ENCODE data around the gene RBM15. TPM values are rescaled to one million over a fixed set of nuclear protein-coding genes. Genes with fewer than 3 reads are reported as not detected.
A peak's percentile ranks its signal among the peaks of the same experiment; 100 is the strongest.

RBM15 gene
- total and polyA plus RNA-seq, 5 experiments from 2014 or later, result 6.6 to 44.0 (median 11.0) TPM

GRCh38 chr1:110328274-110328673, 10.9 kb upstream of the RBM15 start:
- DNase-seq, result no peak
- peaks cover 0 to 3% (median 0%) of the 10 kb centered on the region in 3 donors for H3K36me3 Mint-ChIP-seq
- H3K9me3 Mint-ChIP-seq, result no peaks in the 10 kb centered on the region
- no peaks in the 10 kb centered on the region for H3K4me1 Mint-ChIP-seq
- no peak for ATAC-seq
- H3K27ac Mint-ChIP-seq, result no peak overlapping the region
- H3K4me3 Mint-ChIP-seq, result no peak overlapping the region
- POLR2A ChIA-PET, result no interaction called here
- no peaks in the 10 kb centered on the region for H3K27me3 Mint-ChIP-seq

DNA sequence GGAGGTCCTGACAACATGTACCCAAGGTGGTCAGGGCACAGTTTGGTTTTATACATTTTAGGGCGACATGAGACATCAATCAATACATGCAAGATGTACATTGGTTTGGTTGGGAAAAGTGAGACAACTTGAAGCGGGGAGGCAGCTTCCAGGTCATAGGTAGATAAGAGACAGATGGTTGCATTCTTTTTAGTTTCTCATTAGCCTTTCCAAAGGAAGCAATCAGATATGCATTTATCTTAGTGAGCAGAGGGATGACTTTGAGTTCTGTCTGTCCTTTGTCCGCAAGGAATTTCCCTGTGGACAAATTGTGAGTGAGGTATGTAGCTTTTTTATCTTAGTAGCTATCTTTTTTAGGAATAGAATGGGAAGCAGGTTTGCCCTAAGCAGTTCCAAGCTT, 10.5 kb upstream of the RBM15 start:
- POLR2A ChIA-PET, result no interaction called here
- no peaks in the 10 kb centered on the region for H3K27me3 Mint-ChIP-seq
- ATAC-seq (no peak), DNase-seq (no peak)
- H3K4me3 Mint-ChIP-seq, result no peak overlapping the region
- no peak overlapping the region for H3K27ac Mint-ChIP-seq
- peaks cover 0 to 3% (median 0%) of the 10 kb centered on the region in 3 donors for H3K36me3 Mint-ChIP-seq
- no peaks in the 10 kb centered on the region for H3K4me1 Mint-ChIP-seq
- no peaks in the 10 kb centered on the region for H3K9me3 Mint-ChIP-seq

- no peak for DNase-seq
- Mint-ChIP-seq H3K27ac (peak overlapping the region in 2 of 10 donors; percentile 35 to 37), H3K27me3 (no peaks in the 10 kb centered on the region), H3K4me1 (peaks cover 17 to 24% (median 23%) of the 10 kb centered on the region in 4 donors), H3K9me3 (no peaks in the 10 kb centered on the region), H3K36me3 (peaks cover 0 to under 1% (median 0%) of the 10 kb centered on the region in 3 donors), H3K4me3 (no peak overlapping the region)
- ATAC-seq, result no peak
- POLR2A ChIA-PET, result interaction anchor here (1.0 to 6.1 kb wide), 4 partner anchors 16 to 301 kb away, joined by 3 to 136 read pairs (median 4); partner anchors contain the start of genes KCNC4 and STRIP1
Measured at GRCh38 chr1:110335265-110335664, 3.9 kb upstream of the RBM15 start.

DNA sequence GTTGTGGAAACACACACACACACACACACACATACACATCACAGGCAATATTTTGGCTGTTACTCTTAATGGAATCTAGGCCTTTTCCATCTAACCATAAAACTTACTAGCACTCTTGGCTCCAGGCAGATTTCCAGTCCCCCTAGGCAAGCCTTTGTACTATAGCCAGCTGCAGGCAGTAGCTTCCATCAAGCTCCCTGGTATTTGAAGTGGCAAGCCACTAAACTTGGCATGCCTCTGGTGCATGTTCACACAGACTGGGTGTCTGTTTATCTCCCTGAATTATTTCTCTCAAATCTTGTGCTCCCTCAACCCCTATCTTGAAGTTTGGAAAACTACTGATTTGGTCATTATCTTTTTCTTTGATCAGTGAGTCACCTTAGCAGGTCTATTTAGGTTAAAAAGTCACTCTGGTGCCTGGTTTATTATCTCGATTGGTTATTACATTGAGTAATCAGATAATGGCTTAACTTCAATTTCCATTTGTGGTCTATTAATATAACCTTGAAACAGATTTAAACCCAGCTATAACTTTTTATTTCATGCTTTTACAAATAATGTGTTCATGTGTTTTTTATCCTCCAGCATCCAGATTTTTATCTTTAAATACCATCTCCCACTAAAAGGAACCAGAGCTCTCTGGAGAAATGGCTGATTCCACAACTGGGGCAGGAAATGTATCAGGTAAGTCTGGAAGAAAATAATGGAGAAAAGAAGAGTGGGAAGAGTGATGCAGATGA, 2.7 kb upstream of the RBM15 start:
- POLR2A ChIA-PET, result interaction anchor here (1.1 to 6.1 kb wide), 3 partner anchors 17 to 133 kb away, joined by 3 to 136 read pairs (median 4); partner anchors contain the start of gene KCNC4
- no peaks in the 10 kb centered on the region for H3K27me3 Mint-ChIP-seq
- no peaks in the 10 kb centered on the region for H3K9me3 Mint-ChIP-seq
- H3K4me1 Mint-ChIP-seq, result peaks cover 20 to 36% (median 35%) of the 10 kb centered on the region in 4 donors
- H3K27ac Mint-ChIP-seq, result peak overlapping the region in 9 of 10 donors; percentile 34 to 91 (median 83)
- DNase-seq (no peak), ATAC-seq (no peak)
- peak overlapping the region in 7 of 10 donors; percentile 47 to 73 (median 69) for H3K4me3 Mint-ChIP-seq
- peaks cover 0 to 9% (median 7%) of the 10 kb centered on the region in 3 donors for H3K36me3 Mint-ChIP-seq

DNA sequence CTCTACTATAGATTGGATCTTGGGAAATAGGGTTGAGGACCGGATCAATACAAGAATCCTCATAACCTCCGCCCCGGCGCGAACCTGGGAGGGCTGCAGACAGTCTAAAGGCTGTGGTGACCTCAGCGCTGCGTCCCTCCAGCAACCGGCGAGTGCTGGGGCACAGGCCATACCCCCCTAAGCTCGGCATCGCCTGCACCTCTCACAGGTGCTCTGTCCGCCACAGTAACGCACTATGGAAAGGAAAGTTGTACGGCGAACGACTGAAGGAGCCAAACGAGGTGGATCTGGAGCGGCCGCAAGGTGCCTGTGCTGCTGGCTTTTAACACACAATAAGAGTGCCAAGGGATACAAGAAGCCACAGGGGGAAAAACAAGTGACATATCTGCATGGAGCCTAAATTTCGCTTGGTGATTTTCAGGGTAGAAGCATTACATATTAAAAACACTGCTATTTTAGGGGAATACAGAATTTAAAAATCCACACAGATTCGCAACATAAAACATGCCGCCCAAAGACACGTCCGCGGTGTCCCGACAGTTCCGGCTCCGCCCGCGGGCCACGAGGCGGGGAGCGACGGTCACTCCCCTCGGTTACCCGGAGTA, 1.4 kb upstream of the RBM15 start:
- no peaks in the 10 kb centered on the region for H3K27me3 Mint-ChIP-seq
- H3K27ac Mint-ChIP-seq, result peak overlapping the region in 1 of 10 donors; percentile 97
- DNase-seq (peak in 6 of 10 donors; percentile 8 to 71 (median 28)), ATAC-seq (no peak)
- no peaks in the 10 kb centered on the region for H3K9me3 Mint-ChIP-seq
- POLR2A ChIA-PET, result interaction anchor here (0.5 to 6.1 kb wide), 17 partner anchors 11 to 1246 kb away, joined by 3 to 136 read pairs (median 6); partner anchors contain the start of genes KCNC4, LAMTOR5 and STRIP1
- H3K4me1 Mint-ChIP-seq, result peaks cover 22 to 49% (median 47%) of the 10 kb centered on the region in 4 donors
- peaks cover 0 to 20% (median 14%) of the 10 kb centered on the region in 3 donors for H3K36me3 Mint-ChIP-seq
- no peak overlapping the region for H3K4me3 Mint-ChIP-seq

GRCh38 chr1:110338309-110338885, 780 bp upstream of the RBM15 start:
- DNase-seq, result peak in 9 of 10 donors; percentile 88 to 100 (median 95)

GRCh38 chr1:110339407-110340206, 430 bp downstream of the RBM15 start:
- Mint-ChIP-seq H3K4me3 (no peak overlapping the region), H3K27me3 (no peaks in the 10 kb centered on the region)

More at GRCh38 chr1:110338309-110338885, 780 bp upstream of the RBM15 start:
- no peak overlapping the region for H3K4me3 Mint-ChIP-seq
- H3K9me3 Mint-ChIP-seq, result no peaks in the 10 kb centered on the region
- no peaks in the 10 kb centered on the region for H3K27me3 Mint-ChIP-seq
- H3K4me1 Mint-ChIP-seq, result peaks cover 24 to 55% (median 53%) of the 10 kb centered on the region in 4 donors
- POLR2A ChIA-PET, result interaction anchor here (0.6 to 6.1 kb wide), 29 partner anchors 10 to 1247 kb away, joined by 3 to 136 read pairs (median 6); partner anchors contain the start of genes GNAI3, KCNC4, LAMTOR5 and PSMA5
- peak overlapping the region in 1 of 10 donors; percentile 97 for H3K27ac Mint-ChIP-seq
- H3K36me3 Mint-ChIP-seq, result peaks cover 0 to 26% (median 17%) of the 10 kb centered on the region in 3 donors
- peak; percentile 73 to 75 for ATAC-seq

DNA sequence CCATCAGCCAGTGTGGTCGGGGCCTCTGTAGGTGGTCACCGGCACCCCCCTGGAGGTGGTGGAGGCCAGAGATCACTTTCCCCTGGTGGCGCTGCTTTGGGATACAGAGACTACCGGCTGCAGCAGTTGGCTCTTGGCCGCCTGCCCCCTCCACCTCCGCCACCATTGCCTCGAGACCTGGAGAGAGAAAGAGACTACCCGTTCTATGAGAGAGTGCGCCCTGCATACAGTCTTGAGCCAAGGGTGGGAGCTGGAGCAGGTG, 961 bp downstream of the RBM15 start:
- H3K27me3 Mint-ChIP-seq, result no peaks in the 10 kb centered on the region
- peaks cover 25 to 71% (median 66%) of the 10 kb centered on the region in 4 donors for H3K4me1 Mint-ChIP-seq
- POLR2A ChIA-PET, result interaction anchor here (0.7 to 6.1 kb wide), 6 partner anchors 8 to 305 kb away, joined by 3 to 136 read pairs (median 24); partner anchors contain the start of genes KCNC4, LAMTOR5 and STRIP1
- H3K36me3 Mint-ChIP-seq, result peaks cover 0 to 40% (median 22%) of the 10 kb centered on the region in 3 donors
- DNase-seq (no peak), ATAC-seq (no peak)
- no peaks in the 10 kb centered on the region for H3K9me3 Mint-ChIP-seq
- no peak overlapping the region for H3K4me3 Mint-ChIP-seq
- no peak overlapping the region for H3K27ac Mint-ChIP-seq

More at GRCh38 chr1:110339407-110340206, 430 bp downstream of the RBM15 start:
- peaks cover 0 to 38% (median 22%) of the 10 kb centered on the region in 3 donors for H3K36me3 Mint-ChIP-seq
- DNase-seq, result peak in 4 of 10 donors; percentile 29 to 71 (median 46)
- POLR2A ChIA-PET, result interaction anchor here (0.6 to 6.1 kb wide), 24 partner anchors 9 to 1647 kb away, joined by 3 to 136 read pairs (median 4); partner anchors contain the start of genes GNAI3, KCNC4, LAMTOR5 and PSMA5
- H3K27ac Mint-ChIP-seq, result no peak overlapping the region
- ATAC-seq, result no peak
- H3K4me1 Mint-ChIP-seq, result peaks cover 25 to 67% (median 64%) of the 10 kb centered on the region in 4 donors
- H3K9me3 Mint-ChIP-seq, result no peaks in the 10 kb centered on the region

DNA sequence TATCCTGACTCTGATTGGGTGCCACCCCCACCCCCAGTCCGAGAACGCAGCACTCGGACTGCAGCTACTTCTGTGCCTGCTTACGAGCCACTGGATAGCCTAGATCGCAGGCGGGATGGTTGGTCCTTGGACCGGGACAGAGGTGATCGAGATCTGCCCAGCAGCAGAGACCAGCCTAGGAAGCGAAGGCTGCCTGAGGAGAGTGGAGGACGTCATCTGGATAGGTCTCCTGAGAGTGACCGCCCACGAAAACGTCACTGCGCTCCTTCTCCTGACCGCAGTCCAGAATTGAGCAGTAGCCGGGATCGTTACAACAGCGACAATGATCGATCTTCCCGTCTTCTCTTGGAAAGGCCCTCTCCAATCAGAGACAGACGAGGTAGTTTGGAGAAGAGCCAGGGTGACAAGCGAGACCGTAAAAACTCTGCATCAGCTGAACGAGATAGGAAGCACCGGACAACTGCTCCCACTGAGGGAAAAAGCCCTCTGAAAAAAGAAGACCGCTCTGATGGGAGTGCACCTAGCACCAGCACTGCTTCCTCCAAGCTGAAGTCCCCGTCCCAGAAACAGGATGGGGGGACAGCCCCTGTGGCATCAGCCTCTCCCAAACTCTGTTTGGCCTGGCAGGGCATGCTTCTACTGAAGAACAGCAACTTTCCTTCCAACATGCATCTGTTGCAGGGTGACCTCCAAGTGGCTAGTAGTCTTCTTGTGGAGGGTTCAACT, 2.1 kb downstream of the RBM15 start:
- peak overlapping the region in 3 of 10 donors; percentile 50 to 61 (median 61) for H3K4me3 Mint-ChIP-seq
- peak overlapping the region in 5 of 10 donors; percentile 12 to 79 (median 33) for H3K27ac Mint-ChIP-seq
- peaks cover 25 to 77% (median 72%) of the 10 kb centered on the region in 4 donors for H3K4me1 Mint-ChIP-seq
- H3K9me3 Mint-ChIP-seq, result no peaks in the 10 kb centered on the region
- ATAC-seq (no peak), DNase-seq (no peak)
- no peaks in the 10 kb centered on the region for H3K27me3 Mint-ChIP-seq
- POLR2A ChIA-PET, result interaction anchor here (0.8 to 4.0 kb wide), 2 partner anchors 64 to 67 kb away, joined by 3 to 46 read pairs; partner anchors contain the start of gene LAMTOR5
- H3K36me3 Mint-ChIP-seq, result peaks cover 0 to 49% (median 22%) of the 10 kb centered on the region in 3 donors

GRCh38 chr1:110341872-110342331, 2.7 kb downstream of the RBM15 start:
- H3K36me3 Mint-ChIP-seq, result peaks cover 0 to 55% (median 24%) of the 10 kb centered on the region in 3 donors
- peak overlapping the region in 2 of 10 donors; percentile 12 to 33 for H3K27ac Mint-ChIP-seq
- no peaks in the 10 kb centered on the region for H3K9me3 Mint-ChIP-seq
- POLR2A ChIA-PET, result interaction anchor here (0.8 kb wide), 1 partner anchor 64 kb away, joined by 3 read pairs; no protein-coding TSS in a partner anchor
- ATAC-seq (no peak), DNase-seq (no peak)
- no peaks in the 10 kb centered on the region for H3K27me3 Mint-ChIP-seq
- peaks cover 21 to 77% (median 71%) of the 10 kb centered on the region in 4 donors for H3K4me1 Mint-ChIP-seq
- peak overlapping the region in 3 of 10 donors; percentile 50 to 61 (median 61) for H3K4me3 Mint-ChIP-seq

DNA sequence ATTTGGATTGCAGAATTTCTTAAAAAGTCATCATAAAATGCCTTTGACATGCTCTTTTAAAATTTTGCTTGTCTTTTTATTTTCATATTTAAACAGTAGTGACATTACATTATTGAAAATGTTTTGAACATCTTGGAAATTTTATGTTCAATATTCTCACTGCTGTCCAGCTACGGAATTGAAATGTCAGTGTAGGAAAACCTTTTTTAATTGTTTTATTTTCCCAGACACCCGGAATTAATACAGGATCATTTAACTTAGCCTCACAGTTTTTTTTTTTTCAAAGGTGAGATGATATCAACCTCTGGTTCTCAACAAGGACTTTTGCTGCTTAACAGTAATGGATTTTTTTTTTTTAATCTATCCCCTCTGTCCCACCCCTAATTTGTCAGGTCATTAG, 4.1 kb downstream of the RBM15 start:
- peaks cover 26 to 81% (median 77%) of the 10 kb centered on the region in 4 donors for H3K4me1 Mint-ChIP-seq
- H3K27ac Mint-ChIP-seq, result peak overlapping the region in 6 of 10 donors; percentile 5 to 48 (median 25)
- peak overlapping the region in 6 of 10 donors; percentile 42 to 76 (median 74) for H3K4me3 Mint-ChIP-seq
- H3K9me3 Mint-ChIP-seq, result no peaks in the 10 kb centered on the region
- no peak for ATAC-seq
- no peaks in the 10 kb centered on the region for H3K27me3 Mint-ChIP-seq
- POLR2A ChIA-PET, result no interaction called here
- DNase-seq, result no peak
- H3K36me3 Mint-ChIP-seq, result peaks cover 4 to 67% (median 30%) of the 10 kb centered on the region in 3 donors
